OCI-LY7 (cell line): ENCODE results near the gene PCDHGB6. TPM values are rescaled to one million over a fixed set of nuclear protein-coding genes. Genes with fewer than 3 reads are reported as not detected.
"Not testable (repeated sequence)": the region's sequence is repeated elsewhere in the genome, so short reads cannot be mapped to it uniquely, and the experiment has no call there.

Experiments
- BruUV-seq: library from RNA; stranded (reverse); fragments of 400-500 nt; replicated peaks from 2 replicates; lab custom pipeline; 2021; lab: Mats Ljungman, UMichigan
- CTCF ChIA-PET: fragments of 300-600 bp; sonication (Branson Sonifier 250); formaldehyde crosslinking; loops from one replicate; lab custom pipeline; 2022; ENCODE audit warnings: antibody characterized with exemption; ENCODE audit not compliant: unreplicated experiment; lab: Charles Lee
- POLR2A ChIA-PET: fragments of 300-600 bp; sonication (Branson Sonifier 250); formaldehyde crosslinking; loops from one replicate; lab custom pipeline; 2022; ENCODE audit warnings: antibody characterized with exemption; lab: Charles Lee
- DNase-seq: peaks from one replicate; pipeline ENCODE4 v3.0.0-alpha.2; 2015; ENCODE audit warnings: low spot score
- H2AFZ ChIP-seq: fragments of 200-600 bp; sonication (generic), shearing (Covaris generic); 2 replicates; pipeline ENCODE4 v1.6.1; 2014; ENCODE audit warnings: mild to moderate bottlenecking, antibody characterized with exemption, low read length, moderate library complexity
- H3K27ac ChIP-seq: fragments of 200-600 bp; sonication (generic); 2 replicates; pipeline ENCODE4 v1.5.1; 2014; ENCODE audit warnings: mixed run types, low read depth, mild to moderate bottlenecking, moderate library complexity, low read length, inconsistent platforms; ENCODE audit not compliant: poor library complexity, severe bottlenecking
- H3K36me3 ChIP-seq: fragments of 200-600 bp; sonication (generic); 2 replicates; pipeline ENCODE4 v1.6.1; 2014; ENCODE audit warnings: mild to moderate bottlenecking, antibody characterized with exemption, low read length, moderate library complexity, mixed read lengths; ENCODE audit not compliant: insufficient read depth
- H3K4me1 ChIP-seq: fragments of 200-600 bp; sonication (generic); 2 replicates; pipeline ENCODE4 v1.5.1; 2014; ENCODE audit warnings: mild to moderate bottlenecking, low read length; ENCODE audit not compliant: insufficient read depth, poor library complexity, severe bottlenecking
- H3K4me2 ChIP-seq: fragments of 200-600 bp; sonication (generic); 2 replicates; pipeline ENCODE4 v1.6.1; 2014; ENCODE audit warnings: mild to moderate bottlenecking, low read length
- H3K4me3 ChIP-seq: fragments of 200-600 bp; sonication (generic); 2 replicates; pipeline ENCODE4 v1.5.1; 2014; ENCODE audit warnings: mild to moderate bottlenecking, low read depth, low read length; ENCODE audit not compliant: poor library complexity, severe bottlenecking
- H3K79me2 ChIP-seq: fragments of 200-600 bp; sonication (generic); 2 replicates; pipeline ENCODE4 v1.6.1; 2016; ENCODE audit warnings: low read depth, mild to moderate bottlenecking, low read length, moderate library complexity, mixed read lengths; ENCODE audit not compliant: insufficient read depth
- H3K9me2 ChIP-seq: fragments of 200-600 bp; sonication (generic); 2 replicates; pipeline ENCODE4 v1.6.1; 2016; ENCODE audit warnings: mild to moderate bottlenecking, low read length, mixed read lengths; ENCODE audit not compliant: insufficient read depth
- H3K9me3 ChIP-seq: fragments of 200-600 bp; sonication (generic); 2 replicates; pipeline ENCODE4 v1.6.1; 2014; ENCODE audit warnings: mild to moderate bottlenecking, mixed run types, low read length, mixed read lengths
- H4K20me1 ChIP-seq: fragments of 200-600 bp; sonication (generic); 2 replicates; pipeline ENCODE4 v1.6.1; 2014; ENCODE audit warnings: mild to moderate bottlenecking, antibody characterized with exemption, low read length, moderate library complexity, mixed read lengths; ENCODE audit not compliant: insufficient read depth
- EZH2phosphoT487 ChIP-seq: fragments of 200-600 bp; sonication (generic); IDR thresholded peaks from 2 replicates; pipeline ENCODE4 v1.6.1; 2018; ENCODE audit warnings: low read depth, borderline replicate concordance, mild to moderate bottlenecking, mixed run types, antibody characterized with exemption, low read length, moderate library complexity, mixed read lengths
- intact Hi-C: fragments of 100-400 bp; cut with micrococcal nuclease; formaldehyde crosslinking; loops from one replicate; pipeline ENCODE4 v1.10.0; 2022; ENCODE audit not compliant: unreplicated experiment
- total RNA-seq, 2 experiments: library from RNA; depleted of rRNA in 1 of 2; stranded (reverse); fragments of >200 nt in 1 of 2; shearing (Covaris generic) in 1 of 2; gene quantifications; 2 replicates each; pipeline ENCODE4 v1.2.3, GENCODE V29; 2014 to 2022
- TF ChIP-seq, protein P1 (sequence below): fragments of 200-600 bp; sonication (generic); conservative IDR thresholded peaks from 2 replicates; pipeline ENCODE4 v1.5.1; 2014; ENCODE audit warnings: mild to moderate bottlenecking, antibody characterized with exemption, low read length, moderate library complexity, mixed read lengths

The PCDHGB6 gene
- total RNA-seq, 2 experiments from 2014 or later: 4.5 to 4.7 TPM

- BruUV-seq, H3K36me3 ChIP-seq, H4K20me1 ChIP-seq, H3K9me3 ChIP-seq, H3K27ac ChIP-seq, H3K4me1 ChIP-seq, H3K79me2 ChIP-seq, H3K9me2 ChIP-seq: not testable (repeated sequence)
- H3K4me3 ChIP-seq: peak within 1 kb of the TSS; percentile 67
- DNase-seq: peak; percentile 82
- TF ChIP-seq, protein P1, sequence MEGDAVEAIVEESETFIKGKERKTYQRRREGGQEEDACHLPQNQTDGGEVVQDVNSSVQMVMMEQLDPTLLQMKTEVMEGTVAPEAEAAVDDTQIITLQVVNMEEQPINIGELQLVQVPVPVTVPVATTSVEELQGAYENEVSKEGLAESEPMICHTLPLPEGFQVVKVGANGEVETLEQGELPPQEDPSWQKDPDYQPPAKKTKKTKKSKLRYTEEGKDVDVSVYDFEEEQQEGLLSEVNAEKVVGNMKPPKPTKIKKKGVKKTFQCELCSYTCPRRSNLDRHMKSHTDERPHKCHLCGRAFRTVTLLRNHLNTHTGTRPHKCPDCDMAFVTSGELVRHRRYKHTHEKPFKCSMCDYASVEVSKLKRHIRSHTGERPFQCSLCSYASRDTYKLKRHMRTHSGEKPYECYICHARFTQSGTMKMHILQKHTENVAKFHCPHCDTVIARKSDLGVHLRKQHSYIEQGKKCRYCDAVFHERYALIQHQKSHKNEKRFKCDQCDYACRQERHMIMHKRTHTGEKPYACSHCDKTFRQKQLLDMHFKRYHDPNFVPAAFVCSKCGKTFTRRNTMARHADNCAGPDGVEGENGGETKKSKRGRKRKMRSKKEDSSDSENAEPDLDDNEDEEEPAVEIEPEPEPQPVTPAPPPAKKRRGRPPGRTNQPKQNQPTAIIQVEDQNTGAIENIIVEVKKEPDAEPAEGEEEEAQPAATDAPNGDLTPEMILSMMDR: peak; percentile 86
- H3K4me2 ChIP-seq: peak within 1 kb of the TSS; percentile 84
- ChIA-PET POLR2A (interaction anchor here (0.7 to 1.0 kb wide), 2 partner anchors 102 to 146 kb away, joined by 3 to 5 read pairs; no protein-coding TSS in a partner anchor), CTCF (interaction anchor here (0.6 to 1.4 kb wide), 6 partner anchors 12 to 146 kb away, joined by 3 to 5 read pairs (median 3); partner anchors contain the start of genes PCDHGA12 and PCDHGB2)
- intact Hi-C loops: loop anchor here (1.0 kb wide), 3 partner anchors 108 to 147 kb away; no protein-coding TSS in a partner anchor
- peak within 1 kb of the TSS; percentile 65 for H2AFZ ChIP-seq
Measured at GRCh38 chr5:141417494-141418172, 9.8 kb downstream of the PCDHGB6 start, which contains the start of gene PCDHGB7. Gene PCDHGB7 (plus strand): TSS chr5:141417677. CDS start chr5:141417860, 183 bp downstream.

DNA sequence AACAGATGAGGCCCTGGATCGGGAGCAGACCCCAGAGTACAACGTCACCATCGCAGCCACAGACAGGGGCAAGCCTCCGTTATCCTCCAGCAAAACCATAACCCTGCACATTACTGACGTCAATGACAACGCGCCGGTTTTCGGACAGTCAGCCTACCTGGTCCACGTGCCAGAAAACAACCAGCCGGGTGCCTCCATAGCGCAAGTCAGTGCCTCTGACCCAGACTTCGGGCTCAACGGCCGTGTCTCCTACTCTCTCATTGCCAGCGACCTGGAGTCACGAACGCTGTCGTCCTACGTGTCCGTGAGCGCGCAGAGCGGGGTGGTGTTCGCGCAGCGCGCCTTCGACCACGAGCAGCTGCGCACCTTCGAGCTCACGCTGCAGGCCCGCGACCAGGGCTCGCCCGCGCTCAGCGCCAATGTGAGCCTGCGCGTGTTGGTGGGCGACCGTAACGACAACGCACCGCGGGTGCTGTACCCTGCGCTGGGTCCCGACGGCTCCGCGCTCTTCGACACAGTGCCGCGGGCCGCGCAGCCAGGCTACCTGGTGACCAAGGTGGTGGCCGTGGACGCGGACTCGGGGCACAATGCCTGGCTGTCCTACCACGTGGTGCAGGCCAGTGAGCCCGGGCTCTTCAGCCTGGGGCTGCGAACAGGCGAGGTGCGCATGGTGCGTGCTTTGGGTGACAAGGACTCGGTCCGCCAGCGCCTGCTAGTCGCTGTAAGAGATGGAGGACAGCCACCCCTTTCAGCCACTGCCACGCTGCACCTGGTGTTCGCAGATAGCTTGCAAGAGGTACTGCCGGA is 11.5 kb downstream of the PCDHGB6 start:
- H3K9me2 ChIP-seq: no peaks in the 10 kb centered on the region
- H3K27ac ChIP-seq: no peak overlapping the region
- no peak for TF ChIP-seq EZH2phosphoT487
- TF ChIP-seq, protein P1: no peak
- no peaks in the 10 kb centered on the region for H3K9me3 ChIP-seq
- H3K79me2 ChIP-seq: no peaks in the 10 kb centered on the region
- no peak overlapping the region for H3K4me3 ChIP-seq
- ChIA-PET POLR2A (no interaction called here), CTCF (interaction anchor here (1.0 to 1.8 kb wide), 2 partner anchors 11 to 145 kb away, joined by 3 to 5 read pairs; partner anchors contain the start of gene PCDHGA12)
- no peak overlapping the region for H2AFZ ChIP-seq
- no TSS peak for BruUV-seq
- H3K36me3 ChIP-seq: no peaks in the 10 kb centered on the region
- intact Hi-C loops: no loop called here
- H3K4me1 ChIP-seq: peaks cover 7% of the 10 kb centered on the region
- H3K4me2 ChIP-seq: no peak overlapping the region
- no peaks in the 10 kb centered on the region for H4K20me1 ChIP-seq
- no peak for DNase-seq
